HL-60/S4 treated with phorbol 12-myristate 13-acetate at 8.2 ng/mL for 4 days and 3 days (cell line): Measurements from ENCODE around the gene OCA2.
"Not testable (repeated sequence)": the region's sequence is repeated elsewhere in the genome, so short reads cannot be mapped to it uniquely, and the experiment has no call there.

Experiments
- in situ Hi-C: fragments of 300-500 bp; cut with MboI; formaldehyde crosslinking; loops from 2 replicates; pipeline ENCODE4 v1.15.0; 2022; ENCODE audit warnings: low sequenced_read_pairs

The OCA2 gene

DNA sequence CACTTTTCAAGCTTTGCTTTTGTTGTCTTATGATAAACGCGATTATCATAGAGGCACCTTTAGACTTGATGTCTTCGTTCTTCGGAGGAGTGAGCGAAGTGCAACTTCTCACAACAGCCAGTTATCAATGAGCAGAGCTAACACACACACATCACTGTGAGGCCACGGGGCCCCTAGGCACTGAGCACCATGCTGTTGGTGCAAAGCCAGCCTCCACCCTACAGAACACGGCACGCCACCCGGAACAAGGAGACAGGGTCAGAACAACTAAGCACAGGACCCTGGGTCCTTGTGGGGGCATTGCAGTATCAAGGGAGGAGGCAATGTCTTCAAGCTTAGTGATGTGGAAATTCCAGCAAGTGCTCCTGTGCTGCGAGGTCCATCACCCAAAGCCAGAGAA is 244.5 kb downstream of the OCA2 start:
- in situ Hi-C loops, result no loop called here

GRCh38 chr15:27853624-27854455 is 245.3 kb downstream of the OCA2 start:
- in situ Hi-C loops, result no loop called here

DNA sequence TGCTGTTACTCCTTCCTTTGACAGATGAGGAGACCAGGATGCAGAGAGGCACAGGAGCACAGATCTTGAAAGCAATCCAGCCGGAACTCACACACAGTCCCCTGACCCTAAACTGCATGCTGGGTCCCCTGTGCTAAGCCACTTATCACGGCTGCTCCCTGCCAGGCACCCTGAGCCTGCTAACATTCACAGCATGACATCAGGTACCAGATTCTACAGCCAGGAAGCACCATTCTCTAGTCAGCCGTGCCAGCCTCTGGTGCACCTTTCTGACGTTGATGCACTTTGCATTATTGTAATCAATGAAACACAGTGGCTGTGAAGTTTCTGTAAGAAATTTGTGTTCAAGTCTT is 247.3 kb downstream of the OCA2 start:
- in situ Hi-C loops, result no loop called here

DNA sequence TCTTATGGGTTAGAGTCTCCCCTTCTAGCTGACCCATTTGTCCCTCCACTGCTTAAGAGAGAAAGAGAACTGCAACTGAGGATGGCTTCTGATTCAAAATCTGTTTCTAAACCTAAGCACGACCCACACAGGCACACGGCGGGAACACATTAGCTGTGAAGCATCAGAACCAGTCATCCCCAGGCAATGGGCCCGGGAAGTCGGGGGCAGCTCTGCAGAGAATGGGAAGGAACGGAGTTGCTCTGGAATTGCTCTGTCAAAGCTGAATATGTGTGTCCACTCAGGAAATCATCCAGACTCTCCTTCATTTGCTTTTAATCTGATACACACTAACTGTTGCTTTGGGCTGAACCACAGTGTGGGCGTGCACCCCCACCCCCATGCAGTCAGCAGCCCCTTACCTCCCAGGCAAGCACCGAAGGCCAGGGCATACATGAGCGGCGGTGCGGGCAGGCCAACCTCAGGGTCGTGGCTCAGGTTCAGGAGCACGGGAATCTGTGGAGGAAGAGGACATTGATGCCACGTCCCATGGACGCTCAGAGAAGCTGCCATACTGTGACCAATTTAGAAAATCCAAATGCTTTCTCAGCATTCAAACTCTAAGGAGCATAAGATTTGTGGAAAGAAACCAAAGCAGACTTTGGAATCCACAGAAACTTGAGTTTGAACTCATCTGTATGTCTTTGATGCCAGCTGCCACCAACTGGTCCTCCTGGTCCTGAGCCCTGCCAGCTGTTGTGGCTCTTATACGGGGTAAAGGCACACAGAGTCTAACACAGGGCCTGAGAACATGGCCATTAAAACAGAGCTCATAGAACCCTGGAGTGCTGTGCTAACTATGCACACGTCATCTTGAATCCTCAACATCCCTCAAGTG is 247.9 kb downstream of the OCA2 start:
- in situ Hi-C loops, result no loop called here

DNA sequence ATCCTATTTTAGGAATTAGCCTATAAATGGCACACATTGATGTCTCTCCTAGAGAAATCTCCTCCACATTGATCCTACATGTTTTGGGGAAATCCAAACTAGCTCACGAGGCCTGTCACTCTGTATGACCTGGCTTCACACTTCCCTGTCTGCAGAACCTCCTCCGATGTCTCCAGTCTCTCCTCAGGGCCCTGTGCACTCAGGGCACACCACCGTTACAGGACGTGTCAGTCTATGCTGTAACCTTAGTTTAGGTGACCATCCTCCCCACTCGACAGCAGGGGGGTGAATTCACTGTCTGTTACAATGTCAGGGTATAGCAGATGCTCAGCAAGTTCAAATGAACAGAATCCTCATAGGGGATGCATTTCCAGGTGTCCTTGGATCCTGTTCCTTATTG is 249.1 kb downstream of the OCA2 start:
- in situ Hi-C loops, result no loop called here

- in situ Hi-C loops, result not testable (repeated sequence)
Observed at GRCh38 chr15:27848936-27849335, 250.2 kb downstream of the OCA2 start.

DNA sequence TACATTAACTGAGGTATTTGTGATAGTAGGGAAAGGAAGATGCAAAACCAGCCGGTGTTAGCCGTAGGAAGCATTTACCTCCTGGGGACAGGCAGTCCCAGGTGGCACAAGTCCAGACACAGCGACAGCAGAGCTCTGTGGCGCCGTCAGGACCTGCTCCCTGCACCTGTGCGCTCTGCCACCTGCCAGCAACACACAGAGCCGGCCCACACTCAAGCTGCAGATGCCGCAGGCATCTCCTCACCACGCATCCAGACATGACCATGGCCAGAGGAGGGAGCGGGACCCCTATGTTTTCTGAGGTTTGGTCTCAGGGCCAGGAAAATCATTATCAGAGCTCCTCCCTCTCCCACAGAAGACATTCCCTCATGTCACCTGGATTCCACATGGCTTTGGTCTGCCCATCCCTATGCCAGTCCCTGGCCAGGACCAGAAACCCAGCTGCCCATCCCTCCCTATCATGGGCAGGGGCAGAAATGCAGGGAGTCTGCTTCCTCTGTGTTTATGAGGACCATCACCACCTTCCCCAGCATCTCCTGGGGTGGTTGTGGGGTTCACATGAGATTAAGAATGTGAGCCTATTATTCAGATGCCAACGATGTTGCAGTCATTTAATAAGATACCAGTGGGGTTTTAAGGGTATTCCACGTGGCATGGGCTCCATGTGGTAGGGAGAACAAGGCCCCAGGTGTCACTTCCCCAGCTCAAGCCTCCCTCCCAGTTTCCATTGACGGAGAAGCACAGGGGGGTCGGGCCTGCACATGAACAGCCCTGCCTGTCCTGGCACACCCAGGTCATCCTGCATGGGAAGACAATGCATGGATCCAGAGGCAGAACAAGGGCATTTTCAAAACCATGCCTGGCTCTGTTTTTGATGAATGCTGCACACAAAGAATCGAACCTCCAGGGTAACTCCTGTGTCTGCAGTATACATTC is 251.1 kb downstream of the OCA2 start:
- in situ Hi-C loops, result no loop called here

DNA sequence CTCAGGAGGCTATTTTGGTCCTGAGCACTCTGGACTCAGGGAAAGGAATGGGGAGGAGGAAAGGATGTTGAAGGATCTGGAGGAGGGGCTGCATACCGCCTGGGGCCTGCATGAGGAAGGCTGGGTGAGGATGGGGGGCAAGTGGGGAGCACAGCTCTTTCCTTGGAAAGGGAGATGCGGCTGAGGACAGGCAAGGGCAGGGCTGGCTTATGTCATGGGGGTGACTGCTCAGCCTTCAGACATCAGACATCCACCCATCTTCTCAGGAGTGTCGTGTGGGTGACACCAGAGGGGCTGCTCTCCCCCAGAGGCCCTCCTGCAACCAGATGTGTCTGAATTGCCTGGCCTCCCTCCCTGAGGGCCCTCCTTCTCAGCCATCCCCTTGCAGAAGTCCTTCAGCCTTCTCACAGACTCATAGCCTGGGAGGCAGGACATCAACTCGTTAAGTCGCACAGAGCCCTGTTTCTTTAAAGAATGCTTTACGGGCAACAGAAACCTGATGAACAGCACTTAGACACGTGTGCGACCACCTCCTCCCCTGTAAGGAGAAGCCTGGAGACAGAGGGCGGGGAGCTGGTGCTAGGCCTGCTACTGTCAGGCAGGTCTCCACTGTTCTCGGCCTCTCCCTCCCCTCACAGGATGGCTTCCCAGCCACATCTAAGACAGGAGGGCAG is 252.3 kb downstream of the OCA2 start:
- in situ Hi-C loops, result no loop called here

GRCh38 chr15:27845535-27846369 is 253.4 kb downstream of the OCA2 start:
- in situ Hi-C loops, result no loop called here

GRCh38 chr15:27844018-27844666 is 255.0 kb downstream of the OCA2 start:
- in situ Hi-C loops, result no loop called here

- in situ Hi-C loops, result no loop called here
Observed at GRCh38 chr15:27843146-27843545, 256.0 kb downstream of the OCA2 start.

DNA sequence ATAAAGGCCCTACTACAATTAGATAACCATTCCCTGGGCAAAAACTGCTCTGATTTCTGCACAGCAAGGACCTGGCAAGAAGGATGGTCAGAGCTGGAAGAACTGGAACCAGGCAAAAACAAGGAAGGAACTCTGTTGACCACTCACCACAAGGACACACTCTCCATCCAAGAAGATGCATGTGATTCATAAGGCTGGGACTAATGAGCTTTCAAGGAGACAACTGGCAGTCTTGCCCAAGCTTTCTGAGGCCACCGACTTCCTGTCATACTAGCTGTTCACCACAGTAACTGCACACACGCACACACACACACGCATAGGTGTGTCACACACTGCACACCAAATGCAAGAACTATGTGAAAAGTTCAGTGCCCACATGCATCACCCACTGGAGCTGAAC is 256.6 kb downstream of the OCA2 start:
- in situ Hi-C loops, result no loop called here

DNA sequence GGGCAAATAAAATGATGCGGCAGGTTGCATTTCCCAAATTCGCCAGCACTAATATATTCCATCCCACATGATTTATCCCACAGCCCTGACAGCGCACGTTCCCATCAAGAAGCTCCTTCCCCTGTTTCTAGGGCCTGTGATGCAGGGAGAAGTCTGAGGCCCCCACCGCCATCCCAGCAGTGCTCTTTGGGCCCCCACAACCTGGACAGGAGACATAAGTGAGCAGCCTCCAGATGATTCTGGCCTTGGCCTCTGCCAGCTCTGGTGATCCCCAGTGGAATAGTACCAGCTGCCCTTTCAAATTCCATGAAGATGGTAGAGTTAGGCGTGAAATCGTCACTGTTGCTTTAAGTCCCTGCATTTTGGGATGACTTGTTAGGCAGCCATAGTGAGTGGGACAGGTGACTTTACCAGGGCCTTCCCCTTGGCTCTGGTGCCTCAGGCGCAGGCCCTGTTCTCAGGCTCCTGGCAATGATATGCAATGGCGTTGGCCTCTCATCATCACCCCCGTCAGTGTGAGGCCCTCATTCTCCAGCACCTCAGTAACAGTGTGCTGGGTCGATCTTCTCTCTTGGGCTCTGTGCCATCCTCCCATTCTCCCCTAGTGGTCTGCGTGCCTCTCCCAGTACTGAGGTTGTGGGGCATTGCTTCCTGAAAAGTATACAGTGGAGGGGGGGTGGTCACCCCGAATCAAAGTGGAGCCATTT is 263.7 kb downstream of the OCA2 start:
- in situ Hi-C loops, result no loop called here

GRCh38 chr15:27834684-27835083 is 264.4 kb downstream of the OCA2 start:
- in situ Hi-C loops, result no loop called here

GRCh38 chr15:27833974-27834373 is 265.1 kb downstream of the OCA2 start:
- in situ Hi-C loops, result no loop called here

DNA sequence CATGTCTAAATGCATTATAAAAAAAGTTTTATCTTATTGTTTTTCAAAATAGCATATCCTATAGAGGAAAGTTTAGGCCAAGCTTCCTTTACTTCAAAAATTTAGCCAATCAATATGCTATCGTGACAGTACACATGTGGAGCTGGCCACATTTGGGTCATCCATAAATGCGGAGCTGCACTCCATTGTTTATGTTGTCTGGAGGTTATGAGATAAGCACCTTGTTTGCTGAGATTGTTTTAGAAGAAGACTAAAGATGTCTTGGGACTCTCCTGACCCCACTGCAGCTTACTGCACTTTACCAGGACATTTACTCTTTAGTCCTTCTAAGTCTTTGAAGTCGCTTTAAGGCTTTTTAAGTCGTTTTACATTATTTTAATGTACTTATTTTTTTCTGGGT is 265.9 kb downstream of the OCA2 start:
- in situ Hi-C loops, result no loop called here

GRCh38 chr15:27832237-27832596 is 266.9 kb downstream of the OCA2 start:
- in situ Hi-C loops, result no loop called here

DNA sequence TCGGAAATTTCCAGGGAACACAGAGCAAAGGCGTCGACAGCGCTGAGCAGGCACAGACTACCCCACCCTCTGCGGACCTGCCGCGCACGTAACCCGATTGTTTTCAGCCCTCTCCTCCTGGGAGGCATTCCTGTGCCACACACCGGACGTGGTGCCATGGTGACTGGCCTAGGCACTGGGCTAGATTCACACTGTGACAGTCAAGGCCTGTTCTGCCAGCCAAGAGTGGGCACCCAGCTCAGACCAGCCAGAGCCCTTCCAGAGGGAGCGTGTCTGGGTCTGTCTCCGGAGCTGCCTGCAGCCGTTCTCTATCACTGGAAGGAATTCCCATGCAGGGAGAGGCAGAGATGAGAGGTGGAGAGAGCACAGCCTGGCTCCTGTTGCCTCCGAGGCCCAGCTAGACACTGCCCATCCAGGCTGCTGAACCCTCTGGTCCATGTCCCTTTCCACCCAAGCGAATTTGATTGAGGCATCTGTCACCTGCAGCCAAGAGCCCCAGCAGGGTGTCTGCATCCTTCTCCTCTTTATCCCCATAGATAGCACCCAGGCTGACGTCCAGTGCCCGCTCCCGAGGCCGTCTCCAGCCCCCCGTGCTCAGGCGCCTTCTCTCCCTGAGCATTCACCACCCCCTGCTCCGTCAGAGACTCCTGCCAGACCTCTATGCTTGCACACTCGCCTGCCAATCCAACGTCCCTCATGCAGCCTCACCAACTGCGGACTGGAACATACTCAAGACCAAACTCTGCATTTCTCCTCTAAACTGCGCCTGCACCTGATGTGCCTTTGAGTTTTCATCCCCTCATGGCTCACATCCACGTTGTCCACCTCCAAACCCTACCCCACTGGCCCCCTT is 267.5 kb downstream of the OCA2 start:
- in situ Hi-C loops, result no loop called here
